MV-4-11 (cell line): Measurements from ENCODE around the gene IL9R.
"Not testable (repeated sequence)": the region's sequence is repeated elsewhere in the genome, so short reads cannot be mapped to it uniquely, and the experiment has no call there.

Source experiments
- DNase-seq: peaks from one replicate; lab custom pipeline; 2025; lab: John Stamatoyannopoulos, UW

The IL9R gene, protein sequence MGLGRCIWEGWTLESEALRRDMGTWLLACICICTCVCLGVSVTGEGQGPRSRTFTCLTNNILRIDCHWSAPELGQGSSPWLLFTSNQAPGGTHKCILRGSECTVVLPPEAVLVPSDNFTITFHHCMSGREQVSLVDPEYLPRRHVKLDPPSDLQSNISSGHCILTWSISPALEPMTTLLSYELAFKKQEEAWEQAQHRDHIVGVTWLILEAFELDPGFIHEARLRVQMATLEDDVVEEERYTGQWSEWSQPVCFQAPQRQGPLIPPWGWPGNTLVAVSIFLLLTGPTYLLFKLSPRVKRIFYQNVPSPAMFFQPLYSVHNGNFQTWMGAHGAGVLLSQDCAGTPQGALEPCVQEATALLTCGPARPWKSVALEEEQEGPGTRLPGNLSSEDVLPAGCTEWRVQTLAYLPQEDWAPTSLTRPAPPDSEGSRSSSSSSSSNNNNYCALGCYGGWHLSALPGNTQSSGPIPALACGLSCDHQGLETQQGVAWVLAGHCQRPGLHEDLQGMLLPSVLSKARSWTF

DNA sequence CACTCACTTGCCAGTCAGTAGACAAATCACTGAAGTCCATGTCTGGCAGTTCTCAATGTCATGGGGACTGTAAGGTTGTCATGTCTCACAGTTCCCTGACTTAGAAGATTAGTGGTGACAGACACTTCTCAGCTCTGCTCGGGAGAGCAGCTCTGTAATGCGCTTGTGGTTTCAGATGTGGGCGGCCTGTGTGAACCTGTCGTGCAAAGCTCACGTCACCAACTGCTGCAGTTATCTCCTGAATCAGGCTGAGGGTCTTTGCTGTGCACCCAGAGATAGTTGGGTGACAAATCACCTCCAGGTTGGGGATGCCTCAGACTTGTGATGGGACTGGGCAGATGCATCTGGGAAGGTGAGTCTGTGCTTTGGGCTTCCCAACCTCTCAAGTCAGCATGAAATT lies at the start of gene IL9R:
TSS of gene IL9R (plus strand) at position 261 of the 400 bp plus-strand sequence. CDS start at position 325, 64 bp downstream.
- DNase-seq, result no peak

DNA sequence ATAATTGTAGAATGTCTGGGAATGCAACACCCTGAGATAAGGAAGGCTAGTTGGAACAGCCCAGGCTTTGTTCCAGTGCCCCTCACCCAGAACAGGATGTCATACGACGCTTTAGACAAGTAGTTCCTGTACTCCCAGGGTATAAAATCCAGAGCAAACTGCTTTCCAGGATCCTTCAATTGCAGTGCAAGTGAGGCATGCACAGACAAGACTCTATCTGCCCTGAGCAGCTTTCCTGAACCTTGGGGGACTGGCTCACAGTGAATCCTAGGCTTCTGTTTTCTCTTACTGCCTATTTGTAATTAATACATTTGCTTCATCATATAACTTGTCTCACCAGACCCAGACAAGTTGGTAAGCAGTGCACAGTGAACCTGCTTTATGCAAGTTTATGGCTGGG lies 48.4 kb upstream of the IL9R start:
- no peak for DNase-seq

GRCh38 chrX:155951237-155951789 lies 46.2 kb upstream of the IL9R start:
- no peak for DNase-seq

GRCh38 chrX:155953055-155953454 lies 44.4 kb upstream of the IL9R start:
- no peak for DNase-seq

GRCh38 chrX:155954793-155955192 lies 42.7 kb upstream of the IL9R start:
- DNase-seq, result no peak

DNA sequence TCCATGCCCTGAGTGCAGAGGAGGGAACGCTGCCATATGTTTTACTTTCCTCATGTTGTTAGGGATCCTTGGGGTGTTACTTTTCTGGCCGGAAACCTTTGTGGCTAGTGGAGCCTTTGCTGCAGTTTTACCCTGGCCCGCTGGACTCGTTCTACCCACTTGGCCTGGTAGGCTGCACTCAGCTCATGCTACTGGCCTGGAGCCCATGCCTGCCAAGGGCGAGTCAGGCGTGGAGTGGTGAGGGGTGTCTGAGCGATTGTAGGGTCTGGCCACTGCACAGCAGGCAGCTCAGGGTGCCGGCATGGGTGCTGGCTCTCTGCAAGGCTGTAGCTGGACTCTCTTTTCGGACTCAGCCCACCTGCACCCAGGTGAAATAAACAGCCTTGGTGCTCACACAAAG lies 41.4 kb upstream of the IL9R start:
- DNase-seq, result no peak

- DNase-seq, result no peak
Observed at GRCh38 chrX:155956649-155957048, 40.8 kb upstream of the IL9R start.

- DNase-seq, result no peak
Observed at GRCh38 chrX:155957843-155958242, 39.7 kb upstream of the IL9R start.

DNA sequence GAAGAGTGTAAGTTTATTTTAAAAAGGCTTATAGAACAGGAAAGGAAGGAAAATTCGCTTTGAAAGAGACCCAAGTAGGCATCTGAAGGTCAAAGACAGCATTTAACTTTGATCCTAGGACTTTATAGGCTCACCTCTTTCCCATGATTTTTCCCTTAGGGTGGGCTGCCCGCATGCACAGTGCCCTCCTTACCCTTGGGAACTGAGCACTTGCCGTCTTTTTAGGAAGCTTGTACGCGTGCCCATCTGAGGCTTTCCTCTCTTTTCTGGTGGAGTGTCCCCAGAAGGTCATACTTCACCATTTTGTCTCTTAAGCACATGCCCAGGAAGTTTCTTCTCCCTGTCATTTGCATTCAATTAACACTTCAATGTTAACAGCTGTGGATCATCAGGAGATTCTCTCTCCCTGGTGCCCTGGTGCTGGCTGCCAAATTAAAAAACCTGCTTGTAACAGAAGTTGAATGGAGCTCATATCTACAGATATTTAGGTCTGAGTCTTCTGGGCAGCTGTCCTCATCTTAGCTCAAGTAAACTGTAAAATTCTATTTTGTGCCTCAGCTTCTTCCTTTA lies 38.4 kb upstream of the IL9R start:
- no peak for DNase-seq

DNA sequence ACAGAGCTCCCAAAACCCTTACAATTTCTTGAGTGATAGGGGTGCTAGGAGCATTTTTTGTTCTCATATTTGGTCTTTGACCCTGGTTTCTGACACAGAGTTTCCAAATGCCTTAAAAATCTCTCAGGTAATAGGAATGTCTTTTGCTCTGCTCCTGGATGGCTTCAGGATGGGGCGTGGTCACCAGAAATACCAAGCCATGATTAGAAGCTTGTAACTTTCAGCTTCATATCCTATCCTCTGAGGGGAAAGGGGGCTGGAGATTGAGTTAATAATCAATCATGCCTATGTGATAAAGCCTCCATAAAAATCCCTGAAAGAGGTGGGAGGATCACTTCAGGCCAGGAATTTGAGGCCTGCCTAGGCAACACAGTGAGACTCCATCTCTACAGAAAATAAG lies 34.6 kb upstream of the IL9R start:
- no peak for DNase-seq

- no peak for DNase-seq
Observed at GRCh38 chrX:155966876-155967275, 30.6 kb upstream of the IL9R start.

DNA sequence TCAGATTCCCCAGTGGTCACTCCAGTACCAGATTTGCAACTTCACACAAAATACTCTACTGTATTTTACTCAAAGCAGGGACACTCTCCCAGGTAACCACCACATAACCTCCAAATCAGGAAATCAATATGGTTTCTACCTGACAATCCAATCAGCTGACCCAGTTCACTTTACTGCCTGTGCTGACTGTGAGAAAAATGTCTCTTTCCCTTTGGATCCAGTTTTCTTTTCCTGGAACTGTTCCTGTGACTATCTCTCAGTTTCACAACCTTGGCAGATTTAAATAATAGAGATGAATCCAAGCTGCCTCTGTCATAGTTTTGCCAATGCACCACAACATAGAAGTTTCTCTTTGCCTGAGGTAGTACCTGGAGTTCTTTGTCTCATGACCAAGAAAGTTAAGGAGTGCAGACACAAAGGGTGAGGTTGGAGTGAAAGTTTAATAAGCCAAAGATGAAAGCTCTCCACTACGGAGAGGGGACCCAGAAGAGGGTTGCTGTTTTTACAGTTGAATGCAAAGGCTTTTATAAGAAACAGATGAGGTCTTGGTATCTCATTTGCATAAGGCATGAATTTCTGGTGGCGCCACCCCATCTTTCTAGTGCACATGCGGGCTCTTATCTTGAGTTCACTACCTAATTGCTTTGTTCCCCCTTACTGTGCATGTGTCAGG lies 29.7 kb upstream of the IL9R start:
- DNase-seq, result no peak

DNA sequence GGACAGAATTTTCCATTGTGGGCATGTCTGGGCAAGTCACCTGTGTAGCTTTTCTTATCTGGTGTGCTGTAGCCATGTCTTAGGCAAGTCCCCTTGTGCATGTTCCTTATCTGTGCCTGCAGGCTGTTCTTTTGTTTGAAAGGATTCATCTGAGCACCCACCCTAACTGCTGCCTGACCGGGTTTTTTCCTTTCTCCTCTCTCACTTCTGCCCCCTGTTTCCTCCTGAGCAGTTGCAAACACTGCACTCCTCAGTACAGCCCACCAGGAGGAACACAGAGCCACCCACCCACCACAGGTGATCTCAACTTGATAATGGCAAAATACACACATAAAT lies 29.2 kb upstream of the IL9R start:
- DNase-seq, result no peak

- peak; percentile 66 for DNase-seq
Observed at GRCh38 chrX:155968791-155969190, 28.7 kb upstream of the IL9R start.

DNA sequence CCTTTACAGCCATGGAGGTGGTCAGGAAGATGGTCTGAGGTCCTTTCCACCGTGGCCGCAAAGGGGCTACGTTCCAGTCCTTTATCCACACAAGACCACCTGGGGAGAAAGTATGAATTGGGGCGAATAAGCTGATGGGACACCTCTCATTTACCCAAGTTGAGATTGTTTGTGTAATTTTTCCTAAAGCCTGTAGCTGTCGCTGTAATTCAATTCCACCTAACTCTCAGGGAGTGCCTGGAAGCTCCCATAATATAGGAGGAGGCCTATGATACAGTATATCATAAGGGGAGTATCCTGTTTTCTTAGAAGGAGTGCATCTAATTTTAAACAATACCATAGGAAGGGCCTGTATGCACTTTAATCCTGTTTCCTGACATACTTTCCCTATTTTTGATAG lies 25.8 kb upstream of the IL9R start:
- DNase-seq, result not testable (repeated sequence)

DNA sequence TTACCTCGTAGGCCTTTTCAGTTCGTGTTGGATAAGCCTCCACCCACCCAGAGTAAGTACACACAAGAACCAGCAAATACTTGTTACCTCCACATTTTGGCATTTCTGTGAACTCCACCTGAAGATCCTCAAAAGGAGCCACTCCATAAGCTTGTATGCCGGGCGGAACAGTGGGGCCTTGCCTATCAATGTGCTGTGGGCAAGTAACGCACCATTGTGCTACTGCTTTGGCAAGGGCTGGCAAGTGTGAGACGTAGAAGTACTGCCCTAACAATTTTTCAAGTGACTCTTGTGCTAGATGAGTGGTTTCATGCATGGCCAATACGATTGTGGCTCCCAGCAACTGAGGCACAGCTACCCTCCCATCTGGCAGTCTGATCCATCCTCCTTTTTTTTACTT lies 25.3 kb upstream of the IL9R start:
- DNase-seq, result not testable (repeated sequence)

- DNase-seq, result no peak
Observed at GRCh38 chrX:155983326-155983725, 14.2 kb upstream of the IL9R start.

GRCh38 chrX:155985208-155985607 lies 12.3 kb upstream of the IL9R start:
- DNase-seq, result no peak

DNA sequence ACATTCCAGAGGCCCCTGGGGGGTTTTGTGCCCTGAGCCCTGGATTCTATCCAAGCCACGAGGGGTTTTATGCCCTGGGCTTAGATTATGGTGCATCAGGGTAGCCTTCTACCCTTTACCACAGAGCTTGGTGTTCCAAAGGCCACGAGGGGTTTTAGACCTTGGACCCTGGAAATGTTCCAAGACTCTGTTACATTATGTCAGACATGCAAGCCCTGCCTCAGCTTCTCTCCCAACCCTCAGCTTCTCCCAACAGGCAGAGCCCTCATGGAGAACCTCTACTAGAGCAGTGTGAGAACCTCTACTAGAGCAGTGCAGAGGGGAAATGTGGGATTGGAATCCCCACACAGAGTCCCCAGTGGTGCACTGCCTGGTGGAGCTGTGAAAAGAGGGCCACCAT lies 10.5 kb upstream of the IL9R start:
- DNase-seq, result not testable (repeated sequence)

DNA sequence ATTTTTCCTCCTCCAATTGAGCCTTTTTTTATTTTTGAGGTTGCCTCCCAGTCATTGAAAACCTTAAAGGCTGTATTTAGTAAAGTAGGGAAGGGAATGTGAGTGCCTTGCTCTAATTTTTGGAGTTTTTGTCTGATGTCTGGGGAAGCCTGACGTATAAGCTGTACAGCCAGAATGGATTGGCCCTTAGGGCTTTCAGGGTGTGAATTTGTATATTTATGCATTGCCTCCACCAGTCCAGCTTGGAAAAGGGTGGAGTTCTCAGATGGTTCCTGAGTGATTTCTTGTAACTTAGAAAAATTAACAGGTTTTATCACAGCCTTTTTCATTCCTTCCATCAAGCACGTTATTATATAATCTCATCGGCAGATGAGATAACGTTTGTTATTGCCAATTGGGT lies 8.6 kb upstream of the IL9R start:
- DNase-seq, result no peak

DNA sequence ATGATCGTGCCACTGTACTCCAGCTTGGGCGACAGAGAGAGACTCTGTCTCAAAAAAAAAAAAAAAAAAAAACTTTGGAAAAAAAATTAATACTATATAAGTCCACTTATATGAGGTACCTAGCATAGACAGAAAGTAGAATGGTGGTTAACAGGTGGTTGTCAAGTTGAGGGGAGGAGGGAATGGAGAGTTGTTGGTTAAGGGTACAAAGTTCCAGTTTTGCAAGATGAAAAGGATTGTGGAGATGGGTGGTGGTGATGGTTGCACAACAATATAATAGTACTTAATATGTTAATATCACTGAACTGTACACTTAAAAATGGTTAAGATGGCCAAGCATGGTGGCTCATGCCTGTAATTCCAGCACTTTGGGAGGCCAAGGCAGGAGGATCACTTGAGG lies 4.1 kb upstream of the IL9R start:
- no peak for DNase-seq

DNA sequence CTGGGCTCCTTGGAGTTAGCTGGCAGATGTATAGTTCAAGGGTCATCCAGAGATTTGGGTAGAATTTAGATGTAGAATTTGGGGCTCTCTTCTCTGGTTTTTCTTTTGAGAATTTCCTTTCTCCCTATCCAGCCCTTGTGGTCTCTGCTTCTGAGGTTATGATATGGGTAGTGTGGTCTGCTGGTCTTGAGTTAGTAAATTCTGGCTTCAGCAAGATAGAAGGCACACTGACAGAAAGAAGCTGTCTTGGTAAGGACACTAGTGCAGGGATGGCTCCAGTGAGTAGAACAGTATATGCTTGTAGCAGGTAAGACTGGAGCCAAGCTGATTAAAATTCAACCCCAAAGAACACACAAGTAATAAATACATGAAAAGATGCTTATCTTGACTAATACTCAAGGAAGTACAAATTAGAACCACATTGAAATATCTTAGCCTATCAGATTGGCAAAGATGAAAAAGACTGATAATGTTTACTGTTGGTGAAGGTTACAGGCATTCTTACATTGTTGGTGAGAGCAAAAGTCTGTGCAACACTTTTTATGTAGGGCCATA lies 2.1 kb upstream of the IL9R start:
- DNase-seq, result no peak

DNA sequence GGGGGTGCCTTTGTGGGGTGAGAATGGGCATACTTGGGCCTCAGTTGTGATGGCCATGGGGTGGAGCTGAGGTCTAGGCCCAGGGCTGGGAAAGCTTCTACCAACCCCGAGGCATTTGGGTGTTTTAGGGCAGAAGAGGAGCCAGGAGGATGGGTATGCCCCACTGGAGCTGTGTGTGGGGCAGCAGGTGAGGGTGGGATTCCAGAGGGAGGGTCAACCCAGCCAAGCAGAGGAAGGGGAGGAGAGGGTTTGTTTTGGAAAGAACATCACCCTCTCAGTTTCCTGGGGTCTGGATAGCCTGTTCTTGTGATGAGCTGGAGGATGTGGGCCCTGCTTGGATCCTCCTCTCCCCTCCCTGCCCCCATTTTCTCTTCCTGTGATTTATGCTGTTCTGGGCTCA lies 620 bp downstream of the IL9R start:
- no peak for DNase-seq
